Left lobe of liver (tissue), 2 donors: ENCODE results near the gene CHD9. TPM values are rescaled to one million over a fixed set of nuclear protein-coding genes. Genes with fewer than 3 reads are reported as not detected.
"Not testable (repeated sequence)": the region's sequence is repeated elsewhere in the genome, so short reads cannot be mapped to it uniquely, and the experiment has no call there.

Experiments
- ATAC-seq: fragments of 200-7000 bp; cut with Tn5 transposase; one replicate; pipeline ENCODE4 v1.9.1; 2020; ENCODE audit warnings: mild to moderate bottlenecking, moderate library complexity
- DNase-seq: peaks from one replicate; pipeline ENCODE4 v3.0.0-alpha.2; 2020; ENCODE audit warnings: low spot score
- total RNA-seq: library from RNA; stranded (reverse); gene quantifications from one replicate; pipeline ENCODE4 v1.2.1, GENCODE V29; 2021
- donor health status: DM: no; HTN: no; CAD: no; lungs with moderate emphysema.
- donor health status: DM: no; HTN: yes; CAD: no.

The CHD9 gene
- total RNA-seq, 1 donor from 2014 or later: 34.7 TPM

- ATAC-seq: no peak
- no peak for DNase-seq
Measured at GRCh38 chr16:53045341-53046220, 9.2 kb upstream of the CHD9 start.

GRCh38 chr16:53047515-53047914, 7.3 kb upstream of the CHD9 start:
- DNase-seq, ATAC-seq: not testable (repeated sequence)

GRCh38 chr16:53048139-53048915, 6.5 kb upstream of the CHD9 start:
- ATAC-seq: peak; percentile 80
- DNase-seq: peak; percentile 75

- not testable (repeated sequence) for ATAC-seq
Measured at GRCh38 chr16:53051255-53051654, 3.5 kb upstream of the CHD9 start.

GRCh38 chr16:53052519-53053501, 2.0 kb upstream of the CHD9 start, which contains the start of gene CHD9NB:
Gene CHD9NB (minus strand): TSS chr16:53052897. CDS start chr16:53044158, 8,739 bp downstream.
- ATAC-seq (peak; percentile 29), DNase-seq (peak; percentile 86)

More at GRCh38 chr16:53051255-53051654, 3.5 kb upstream of the CHD9 start:
- not testable (repeated sequence) for DNase-seq

GRCh38 chr16:53053967-53054669, 673 bp upstream of the CHD9 start:
- peak; percentile 51 for ATAC-seq
- DNase-seq: peak; percentile 74

GRCh38 chr16:53055541-53056391, 975 bp downstream of the CHD9 start:
- peak; percentile 60 for DNase-seq
- ATAC-seq: peak; percentile 10

- peak; percentile 88 for DNase-seq
- peak; percentile 31 for ATAC-seq
Measured at GRCh38 chr16:53056392-53056881, 1.6 kb downstream of the CHD9 start.

- ATAC-seq (no peak), DNase-seq (no peak)
Measured at GRCh38 chr16:53057658-53058057, 2.9 kb downstream of the CHD9 start.

GRCh38 chr16:53058441-53058840, 3.6 kb downstream of the CHD9 start:
- no peak for DNase-seq
- ATAC-seq: no peak

- no peak for ATAC-seq
Measured at GRCh38 chr16:53058882-53059281, 4.1 kb downstream of the CHD9 start.

GRCh38 chr16:53059672-53060071, 4.9 kb downstream of the CHD9 start:
- DNase-seq: no peak

More at GRCh38 chr16:53058882-53059281, 4.1 kb downstream of the CHD9 start:
- DNase-seq: no peak

GRCh38 chr16:53061256-53061655, 6.5 kb downstream of the CHD9 start:
- no peak for ATAC-seq
- DNase-seq: no peak

More at GRCh38 chr16:53059672-53060071, 4.9 kb downstream of the CHD9 start:
- no peak for ATAC-seq

GRCh38 chr16:53061701-53062159, 6.9 kb downstream of the CHD9 start:
- peak; percentile 80 for DNase-seq
- peak; percentile 94 for ATAC-seq

- no peak for DNase-seq
- no peak for ATAC-seq
Measured at GRCh38 chr16:53064081-53064578, 9.3 kb downstream of the CHD9 start.

- no peak for ATAC-seq
- no peak for DNase-seq
Measured at GRCh38 chr16:53065461-53066061, 10.8 kb downstream of the CHD9 start.

- DNase-seq (no peak), ATAC-seq (no peak)
Measured at GRCh38 chr16:53067675-53068074, 12.9 kb downstream of the CHD9 start.

GRCh38 chr16:53068423-53068833, 13.6 kb downstream of the CHD9 start:
- ATAC-seq (no peak), DNase-seq (no peak)
